IPS DF 19.7 (cell line): ENCODE data around the gene SSU72.
"Not testable (repeated sequence)": the region's sequence is repeated elsewhere in the genome, so short reads cannot be mapped to it uniquely, and the experiment has no call there.

Experiments
- DNase-seq: peaks from one replicate; pipeline ENCODE4 v3.0.0-alpha.2; 2013; ENCODE audit warnings: low read depth, low spot score

The SSU72 gene

DNA sequence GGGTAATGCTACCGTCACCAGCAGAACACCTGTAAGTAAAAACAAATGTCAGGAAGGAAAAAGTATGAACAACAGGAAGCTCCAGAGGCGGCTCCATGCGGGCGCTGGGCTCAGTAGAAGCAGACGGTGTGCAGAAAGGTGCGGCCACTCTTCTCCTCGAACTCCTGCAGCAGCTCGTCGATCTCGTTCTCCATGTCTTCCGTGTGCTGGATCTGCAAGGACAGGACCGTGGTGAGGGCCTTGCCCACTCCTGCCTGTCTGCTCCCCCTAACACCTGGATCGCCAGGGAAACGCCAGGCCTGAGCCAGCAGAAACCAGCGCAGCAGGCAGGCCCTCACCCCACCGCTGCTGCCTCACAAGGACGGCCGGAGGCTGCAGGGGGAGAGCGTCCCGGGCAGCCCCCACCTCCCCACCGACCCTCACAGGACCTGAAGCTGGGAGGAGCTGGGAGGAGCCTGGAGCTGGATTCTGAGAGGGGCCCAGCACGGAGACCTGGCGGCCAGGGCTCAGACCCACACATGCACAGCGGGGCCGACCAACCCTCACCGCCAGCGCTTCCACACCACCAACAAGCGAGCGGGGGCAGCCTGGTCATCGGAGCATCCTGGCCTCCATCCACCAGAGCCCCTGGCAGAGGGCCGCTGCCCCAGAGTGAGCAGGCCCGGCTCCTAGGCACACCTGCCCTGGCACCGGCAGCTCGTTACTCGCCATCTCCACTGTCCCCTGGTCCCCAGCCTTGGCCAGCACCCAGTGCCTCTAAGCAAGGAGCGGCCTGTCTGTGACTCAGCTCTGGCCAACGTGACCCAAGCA is 32.5 kb downstream of the SSU72 start:
- no peak for DNase-seq

DNA sequence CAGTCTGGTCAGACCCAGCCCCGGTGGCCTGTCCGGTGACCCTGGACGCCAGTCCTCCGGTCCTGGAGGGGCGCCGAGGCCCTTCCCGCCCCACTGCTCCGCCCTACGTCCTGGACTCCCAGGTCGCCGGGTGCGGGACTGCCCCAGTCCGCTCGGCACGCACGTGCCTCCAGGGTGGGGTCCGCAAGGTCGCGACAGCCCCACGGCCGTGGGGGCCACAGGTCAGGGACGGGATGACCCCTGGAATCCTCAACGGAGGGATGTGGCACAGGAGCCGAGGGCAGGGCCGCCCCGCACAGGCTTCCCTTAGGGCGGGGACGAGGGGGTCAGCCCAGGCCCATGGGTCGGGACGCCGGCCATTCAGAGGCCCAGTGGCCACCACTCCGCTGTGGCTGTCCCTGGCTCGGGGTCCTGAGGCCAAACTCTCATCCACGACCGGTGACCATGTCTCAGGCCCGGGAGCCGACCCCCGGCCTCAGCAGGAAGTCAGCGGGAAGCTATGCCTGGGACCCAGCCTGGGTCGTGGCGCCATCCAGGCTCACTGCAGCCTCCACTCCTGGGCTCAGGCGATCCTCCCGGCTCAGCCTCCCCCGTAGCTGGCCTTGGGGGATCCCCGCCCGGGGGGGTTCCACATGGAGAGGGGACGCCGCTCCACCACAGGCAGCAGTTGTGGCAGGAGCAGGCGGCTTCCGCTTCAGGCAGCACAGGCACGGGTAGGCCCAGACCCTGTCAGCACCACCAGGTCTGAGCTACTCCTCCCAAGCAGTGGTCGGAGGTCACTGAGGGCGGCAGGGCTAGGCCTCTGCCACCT is 33.6 kb downstream of the SSU72 start:
- no peak for DNase-seq

GRCh38 chr1:1540090-1540817 is 34.4 kb downstream of the SSU72 start, which contains the start of gene TMEM240:
Gene TMEM240 (minus strand): TSS chr1:1540624. CDS start chr1:1540346, 278 bp downstream.
- DNase-seq = peak; percentile 25

GRCh38 chr1:1539310-1540089 is 35.2 kb downstream of the SSU72 start:
- no peak for DNase-seq

DNA sequence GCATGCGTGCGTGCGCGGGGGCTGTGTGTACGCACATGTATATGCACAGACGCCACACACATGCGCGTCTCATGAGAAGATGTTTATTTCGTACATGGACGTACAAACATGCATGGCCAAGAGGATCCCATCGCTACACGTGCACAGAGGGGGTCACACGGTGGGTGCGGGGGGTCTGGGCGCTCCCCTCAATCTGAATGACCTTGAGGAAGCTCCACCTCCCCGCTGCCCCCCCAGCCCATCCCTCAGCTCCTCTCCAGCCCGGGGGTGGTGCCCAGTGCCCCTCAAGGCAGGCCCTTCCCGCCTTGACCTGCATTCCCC is 35.7 kb downstream of the SSU72 start:
- DNase-seq = no peak

- no peak for DNase-seq
Observed at GRCh38 chr1:1538334-1538733, 36.3 kb downstream of the SSU72 start.

DNA sequence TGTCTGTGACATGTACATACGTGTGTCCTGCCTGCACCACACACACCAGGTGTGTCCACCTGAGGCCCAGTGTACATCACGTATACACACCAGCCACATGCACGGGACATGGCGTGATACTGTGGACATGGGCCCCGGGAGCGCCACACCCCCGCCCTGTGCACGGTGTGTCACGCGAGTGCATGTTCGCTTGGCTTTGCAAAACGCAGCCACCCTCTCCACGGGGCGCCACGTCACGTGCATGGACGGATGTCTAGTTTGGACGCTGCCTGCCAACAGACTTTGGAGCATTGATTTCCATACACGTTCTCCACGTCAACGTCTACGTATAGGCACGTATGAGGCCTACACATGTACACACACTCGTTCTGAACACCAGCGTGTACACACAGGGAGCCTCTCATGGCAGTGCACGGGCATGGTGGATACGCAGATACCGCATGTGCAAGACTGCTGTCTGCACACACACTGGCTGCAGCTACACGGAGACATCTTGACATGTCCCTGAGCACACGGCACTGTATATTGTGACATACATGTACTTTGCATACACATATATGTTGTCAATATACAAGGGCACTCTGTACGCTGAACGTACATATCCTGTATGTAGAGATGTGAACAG is 36.9 kb downstream of the SSU72 start:
- no peak for DNase-seq

- DNase-seq = no peak
Observed at GRCh38 chr1:1536938-1537546, 37.6 kb downstream of the SSU72 start.

DNA sequence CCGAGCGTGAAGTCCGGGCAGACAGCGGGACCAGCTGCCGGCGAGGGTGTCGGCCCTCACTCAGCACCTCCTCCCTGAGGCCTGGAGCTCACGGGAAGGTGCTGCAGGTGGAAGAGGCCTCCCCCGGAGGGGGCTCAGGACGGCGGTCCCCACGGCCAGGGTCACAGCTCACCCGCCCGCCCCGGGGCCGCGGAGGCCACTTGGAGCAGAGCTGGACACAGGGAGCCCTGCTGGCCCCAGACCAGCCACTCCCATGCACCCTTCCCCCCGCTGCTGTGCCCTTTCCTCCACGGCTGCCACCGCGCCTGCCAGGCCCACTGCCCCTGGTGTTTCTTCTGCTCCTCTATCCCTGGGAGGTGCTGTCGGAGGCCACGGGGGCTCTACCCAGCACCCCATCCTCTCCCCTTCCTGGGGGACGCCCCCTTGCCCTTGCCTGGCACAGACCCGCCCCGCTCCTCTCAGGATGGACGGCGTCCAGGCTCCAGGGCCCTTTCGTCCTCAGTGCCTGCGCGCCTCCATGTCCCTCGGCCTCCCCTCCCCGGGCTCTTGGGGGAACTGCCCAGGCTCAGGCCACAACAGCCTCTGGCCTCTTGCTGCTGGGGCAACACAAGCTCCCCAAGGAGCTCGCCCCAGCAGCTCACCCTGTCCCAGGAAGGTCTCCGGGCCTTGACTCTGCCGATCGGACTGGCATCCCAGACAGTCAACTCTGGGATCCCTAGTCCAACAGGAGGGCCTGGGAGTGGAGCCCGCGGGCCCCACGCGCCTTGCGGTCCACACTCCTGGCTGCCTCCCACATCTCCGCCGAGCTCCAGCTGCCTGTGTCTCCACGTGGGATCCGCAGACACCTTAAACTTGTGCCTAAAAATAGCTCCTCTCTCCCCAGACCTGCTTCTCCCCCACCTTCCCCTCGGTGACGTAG is 38.4 kb downstream of the SSU72 start:
- no peak for DNase-seq

- no peak for DNase-seq
Observed at GRCh38 chr1:1535201-1536018, 39.3 kb downstream of the SSU72 start.

DNA sequence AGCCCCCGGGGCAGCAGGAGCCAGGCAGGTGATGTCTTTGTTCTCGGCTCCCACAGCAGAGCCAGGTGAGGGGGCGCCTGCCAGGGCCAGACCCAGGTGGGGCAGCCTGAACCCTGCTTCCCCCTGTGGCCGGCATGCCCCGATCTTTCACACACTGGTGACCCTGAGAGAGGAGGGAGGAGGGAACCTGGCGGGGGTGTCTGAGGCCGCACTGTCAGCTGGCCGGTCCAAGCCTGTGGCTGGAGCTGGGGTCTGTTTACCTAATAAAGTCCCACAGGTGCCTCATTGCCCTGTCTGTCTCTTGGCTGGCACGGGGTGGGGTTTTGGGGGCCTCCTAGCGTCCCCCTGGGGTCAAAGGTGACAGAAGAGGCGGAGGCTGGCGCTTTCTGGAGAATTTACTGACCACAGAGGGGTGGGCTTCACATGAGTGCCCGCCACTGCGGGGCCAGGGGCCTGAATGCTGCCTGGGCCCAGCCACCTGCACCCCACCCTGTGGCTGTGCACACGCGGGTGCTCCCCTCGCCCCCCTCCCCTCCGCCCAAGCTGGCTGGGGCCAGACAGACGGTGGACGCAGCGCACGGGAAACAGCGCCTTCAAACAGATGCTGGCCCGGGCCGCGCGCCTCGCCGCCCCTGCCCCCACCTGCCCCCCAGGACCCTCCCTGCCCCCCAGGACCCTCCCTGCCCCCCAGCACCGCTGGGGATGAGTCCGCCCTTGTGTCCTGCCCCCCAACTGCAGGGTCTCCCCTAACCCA is 40.1 kb downstream of the SSU72 start:
- DNase-seq = no peak

DNA sequence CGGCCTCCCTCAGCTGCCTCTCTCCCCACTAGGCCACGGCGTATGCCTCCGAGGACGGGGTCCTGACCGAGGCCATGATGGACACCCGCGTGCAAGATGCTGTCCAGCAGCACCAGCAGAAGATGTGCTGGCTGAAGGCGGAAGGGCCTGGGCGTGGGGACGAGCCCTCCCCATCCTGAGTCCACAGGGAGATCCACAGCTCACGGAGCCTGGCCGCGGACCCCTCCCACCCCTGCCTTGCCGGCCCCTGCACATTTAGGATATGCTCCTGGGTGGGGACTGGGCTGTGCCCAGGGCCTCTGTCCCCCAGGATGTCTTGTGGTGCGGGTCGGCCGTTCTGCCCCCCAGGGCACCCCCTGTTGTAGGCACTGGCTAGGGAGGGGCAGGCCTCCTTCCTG is 40.8 kb downstream of the SSU72 start:
- not testable (repeated sequence) for DNase-seq

DNA sequence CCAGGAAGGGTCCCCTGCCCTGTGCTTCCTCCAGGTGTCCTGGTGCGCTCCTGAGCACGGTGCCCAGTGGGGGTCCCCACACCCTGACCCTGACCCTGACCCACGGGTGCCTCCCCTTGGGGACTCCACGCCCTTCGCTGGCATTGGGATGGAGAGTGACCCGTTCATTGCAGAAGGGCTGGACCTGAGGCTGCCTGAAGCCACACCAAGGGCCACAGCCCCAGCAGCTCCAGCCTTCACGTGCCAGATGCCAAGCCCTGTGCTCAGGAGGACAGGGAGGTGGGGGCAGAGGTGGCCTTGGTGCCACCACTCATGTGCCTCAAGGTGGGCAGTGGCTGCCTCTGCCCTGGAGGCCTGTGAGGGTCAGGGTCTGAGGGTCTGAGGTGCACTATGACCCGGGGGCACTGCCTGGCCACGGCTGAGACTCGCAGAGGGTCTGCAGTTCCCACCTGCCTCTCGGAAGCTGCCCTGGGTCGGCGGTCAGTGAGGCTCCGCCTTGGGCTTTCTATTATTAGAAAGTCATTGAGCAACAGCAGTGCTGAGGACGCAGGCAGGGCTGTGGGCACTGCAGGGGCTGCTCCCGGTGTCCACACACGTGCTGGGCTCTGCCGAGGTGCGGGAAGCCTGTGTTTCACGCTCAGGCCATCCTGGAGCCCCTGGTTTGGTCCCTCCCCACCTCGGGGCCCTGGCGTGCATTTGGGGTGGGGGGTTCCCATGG is 41.3 kb downstream of the SSU72 start:
- not testable (repeated sequence) for DNase-seq

- no peak for DNase-seq
Observed at GRCh38 chr1:1531947-1532346, 42.7 kb downstream of the SSU72 start.

- DNase-seq = no peak
Observed at GRCh38 chr1:1529936-1530335, 44.7 kb downstream of the SSU72 start.

DNA sequence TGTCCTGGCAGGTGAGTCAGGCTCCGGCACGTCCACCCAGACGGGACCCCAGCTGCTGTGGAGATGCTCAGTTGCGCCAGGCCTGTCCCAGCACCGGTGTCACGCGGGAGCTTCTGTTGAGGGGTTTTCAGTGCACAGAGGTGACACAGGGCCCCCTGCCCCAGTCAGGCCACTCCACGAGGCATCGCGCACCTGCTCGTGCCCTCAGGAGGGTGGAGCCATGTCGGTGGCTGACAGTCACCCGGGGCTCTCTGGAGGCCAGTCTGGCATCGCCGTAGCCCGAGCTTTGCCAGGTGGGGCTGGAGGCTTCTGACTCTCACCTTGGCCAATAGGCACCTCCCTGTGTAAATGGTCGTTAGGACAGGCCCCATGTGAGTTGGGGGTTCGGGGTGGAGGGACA is 45.3 kb downstream of the SSU72 start:
- DNase-seq = no peak
